GM23248 (cell line): ENCODE results near the gene SLC37A1. TPM values are rescaled to one million over a fixed set of nuclear protein-coding genes. Genes with fewer than 3 reads are reported as not detected.

Source experiments
- DNase-seq: peaks from one replicate; pipeline ENCODE4 v3.0.0-alpha.2; 2015
- H2AFZ ChIP-seq: fragments of 200-600 bp; sonication (generic); 2 replicates; pipeline ENCODE4 v1.6.1; 2016; ENCODE audit warnings: antibody characterized with exemption
- H3F3A ChIP-seq: fragments of 200-600 bp; sonication (generic); 2 replicates; pipeline ENCODE4 v1.6.1; 2016; ENCODE audit warnings: mild to moderate bottlenecking, antibody characterized with exemption, mixed run types; ENCODE audit not compliant: insufficient read depth
- H3K27ac ChIP-seq: fragments of 200-600 bp; sonication (generic); 2 replicates; pipeline ENCODE4 v1.5.1; 2016; ENCODE audit warnings: mild to moderate bottlenecking
- H3K27me3 ChIP-seq: fragments of 200-600 bp; sonication (generic); replicated peaks from 2 replicates; pipeline ENCODE4 v1.6.1; 2016; ENCODE audit warnings: mild to moderate bottlenecking; ENCODE audit not compliant: insufficient read depth
- H3K36me3 ChIP-seq: fragments of 200-600 bp; sonication (generic); 2 replicates; pipeline ENCODE4 v1.6.1; 2016; ENCODE audit warnings: low read depth, mild to moderate bottlenecking
- H3K4me1 ChIP-seq: fragments of 200-600 bp; sonication (generic); 2 replicates; pipeline ENCODE4 v1.6.1; 2016; ENCODE audit warnings: mild to moderate bottlenecking; ENCODE audit not compliant: insufficient read depth
- H3K4me2 ChIP-seq: fragments of 200-600 bp; sonication (generic); one replicate; pipeline ENCODE4 v1.6.1; 2016; ENCODE audit warnings: mild to moderate bottlenecking; ENCODE audit not compliant: unreplicated experiment
- H3K4me3 ChIP-seq: fragments of 200-600 bp; sonication (generic); 2 replicates; pipeline ENCODE4 v1.5.1; 2016; ENCODE audit warnings: mild to moderate bottlenecking
- H3K79me2 ChIP-seq: fragments of 200-600 bp; sonication (generic); 2 replicates; pipeline ENCODE4 v1.6.1; 2016; ENCODE audit warnings: mild to moderate bottlenecking; ENCODE audit not compliant: insufficient read depth
- H3K9ac ChIP-seq: fragments of 200-600 bp; sonication (generic); 2 replicates; pipeline ENCODE4 v1.6.1; 2016; ENCODE audit warnings: mild to moderate bottlenecking
- H3K9me2 ChIP-seq: fragments of 200-600 bp; sonication (generic); 2 replicates; pipeline ENCODE4 v1.6.1; 2016; ENCODE audit warnings: mixed run types, mild to moderate bottlenecking, moderate library complexity; ENCODE audit not compliant: insufficient read depth
- H3K9me3 ChIP-seq: fragments of 200-600 bp; sonication (generic); one replicate; pipeline ENCODE4 v1.6.1; 2017; ENCODE audit warnings: low read depth
- H4K20me1 ChIP-seq: fragments of 200-600 bp; sonication (generic); 2 replicates; pipeline ENCODE4 v1.6.0; 2016; ENCODE audit not compliant: insufficient read depth
- EZH2 ChIP-seq: fragments of 200-600 bp; sonication (generic); IDR thresholded peaks from 2 replicates; pipeline ENCODE4 v1.6.1; 2018; ENCODE audit warnings: antibody characterized with exemption, mild to moderate bottlenecking; ENCODE audit not compliant: insufficient read depth, poor library complexity, severe bottlenecking
- EZH2phosphoT487 ChIP-seq: fragments of 200-600 bp; sonication (generic); IDR thresholded peaks from 2 replicates; pipeline ENCODE4 v1.6.1; 2018; ENCODE audit warnings: antibody characterized with exemption, moderate library complexity, mild to moderate bottlenecking, low read depth; ENCODE audit not compliant: insufficient read depth
- WGBS, 2 experiments: methylation state at CpG; one replicate each; pipeline ENCODE4 v1.1.6; 2015 to 2017; ENCODE audit warnings: low lambda C conversion rate in 2 of 2, low coverage in 1 of 2; ENCODE audit errors: missing lambda C conversion rate in 2 of 2; 5-methylcytosine and 5-hydroxymethylcytosine counted together
- in situ Hi-C: fragments of 300-500 bp; cut with MboI; formaldehyde crosslinking; loops from 2 replicates; pipeline ENCODE4 v1.15.0; 2020
- polyA plus RNA-seq: library from polyadenylated mRNA; unstranded; fragments of >200 nt; fragmentation: Nextera tagmentation; extraction: Ambion mirVana; gene quantifications from 2 replicates; pipeline ENCODE4 v1.2.1, GENCODE V29; 2016
- total RNA-seq: library from RNA; depleted of rRNA; stranded (reverse); fragments of >200 nt; shearing (Covaris generic); gene quantifications from 2 replicates; pipeline ENCODE4 v1.2.3, GENCODE V29; 2014

Gene SLC37A1
- total and polyA plus RNA-seq, 2 experiments from 2014 or later = not detected

DNA sequence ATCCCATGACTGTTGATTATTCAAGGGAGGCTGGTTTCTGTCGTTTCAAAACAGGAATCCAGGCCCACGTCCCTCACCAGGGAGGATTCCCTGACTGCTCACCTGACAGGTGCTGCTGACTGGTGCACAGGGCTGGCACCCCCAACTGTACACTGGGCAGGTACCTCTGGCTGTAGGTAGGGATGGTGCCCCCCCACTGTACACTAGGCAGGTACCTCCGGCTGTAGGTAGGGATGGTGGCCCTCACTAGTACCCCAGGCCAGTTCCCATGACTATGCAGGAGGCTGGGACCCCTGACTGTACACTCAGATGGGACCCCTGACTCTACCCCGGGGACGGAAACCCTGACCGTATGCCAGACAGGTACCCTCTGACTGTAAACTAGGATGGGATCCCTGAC, 106.2 kb downstream of the SLC37A1 start:
- Histone ChIP-seq H3K9ac (no peak overlapping the region), H3K79me2 (no peaks in the 10 kb centered on the region), H3K9me3 (no peaks in the 10 kb centered on the region), H3K27ac (no peak overlapping the region), H3K4me2 (no peak overlapping the region), H2AFZ (no peak overlapping the region), H3K36me3 (no peaks in the 10 kb centered on the region), H3K27me3 (peaks cover 64% of the 10 kb centered on the region), H3K4me1 (no peaks in the 10 kb centered on the region), H3K9me2 (no peaks in the 10 kb centered on the region), H3K4me3 (no peak overlapping the region), H3F3A (no peaks in the 10 kb centered on the region), H4K20me1 (no peaks in the 10 kb centered on the region)
- no peak for TF ChIP-seq EZH2phosphoT487
- no peak for TF ChIP-seq EZH2
- 62 to 64% methylated on average over 6 of the region's 6 CpGs for WGBS, 2 experiments
- in situ Hi-C loops = no loop called here
- DNase-seq = no peak

GRCh38 chr21:42621166-42621818, 107.6 kb downstream of the SLC37A1 start:
- Histone ChIP-seq H3K4me1 (no peaks in the 10 kb centered on the region), H3K9me3 (no peaks in the 10 kb centered on the region), H3K4me2 (no peak overlapping the region), H3K36me3 (no peaks in the 10 kb centered on the region), H2AFZ (no peak overlapping the region), H3K9ac (no peak overlapping the region), H3K9me2 (no peaks in the 10 kb centered on the region), H3K79me2 (no peaks in the 10 kb centered on the region), H4K20me1 (no peaks in the 10 kb centered on the region), H3K4me3 (no peak overlapping the region), H3K27me3 (peaks cover 77% of the 10 kb centered on the region), H3F3A (no peaks in the 10 kb centered on the region), H3K27ac (no peak overlapping the region)
- WGBS, 2 experiments = 56 to 61% methylated on average over 15 of the region's 15 CpGs
- in situ Hi-C loops = no loop called here
- no peak for TF ChIP-seq EZH2
- no peak for TF ChIP-seq EZH2phosphoT487
- no peak for DNase-seq

- WGBS, 2 experiments = 28% methylated on average over 9 of the region's 9 CpGs
- in situ Hi-C loops = no loop called here
Observed at GRCh38 chr21:42621819-42622177, 108.1 kb downstream of the SLC37A1 start.

DNA sequence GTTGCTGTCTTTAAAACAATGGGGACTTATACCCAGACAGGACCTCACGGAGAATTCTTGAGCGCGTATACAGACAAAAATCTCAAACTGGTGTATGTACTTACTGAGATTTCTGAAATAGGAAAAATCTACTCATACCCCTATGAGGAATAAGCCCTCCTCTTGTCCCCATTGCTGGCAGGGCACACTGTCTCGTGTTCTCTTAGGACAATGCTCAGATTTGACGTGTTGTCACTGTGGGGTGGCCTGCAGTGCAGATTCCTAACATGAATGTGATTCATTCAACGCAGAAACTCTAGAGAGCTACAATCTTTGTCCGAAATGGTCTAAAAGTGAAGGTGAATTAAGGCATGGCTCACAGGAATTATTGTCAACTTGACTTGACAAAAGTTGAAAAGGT, 108.6 kb downstream of the SLC37A1 start:
- DNase-seq = no peak
- Histone ChIP-seq H3K4me2 (no peak overlapping the region), H3K4me1 (no peaks in the 10 kb centered on the region), H3K9me3 (no peaks in the 10 kb centered on the region), H3K9ac (no peak overlapping the region), H3K27me3 (peaks cover 76% of the 10 kb centered on the region), H3K9me2 (no peaks in the 10 kb centered on the region), H2AFZ (no peak overlapping the region), H3F3A (no peaks in the 10 kb centered on the region), H3K27ac (no peak overlapping the region), H4K20me1 (no peaks in the 10 kb centered on the region), H3K36me3 (no peaks in the 10 kb centered on the region), H3K79me2 (no peaks in the 10 kb centered on the region), H3K4me3 (no peak overlapping the region)
- WGBS, 2 experiments = 58 to 60% methylated on average over 7 of the region's 7 CpGs
- in situ Hi-C loops = no loop called here
- TF ChIP-seq EZH2 (no peak), EZH2phosphoT487 (no peak)

More at GRCh38 chr21:42621819-42622177, 108.1 kb downstream of the SLC37A1 start:
- Histone ChIP-seq H4K20me1 (no peaks in the 10 kb centered on the region), H3K9ac (no peak overlapping the region), H3K4me2 (no peak overlapping the region), H3K9me2 (no peaks in the 10 kb centered on the region), H3K9me3 (no peaks in the 10 kb centered on the region), H3K79me2 (no peaks in the 10 kb centered on the region), H2AFZ (no peak overlapping the region), H3K27ac (no peak overlapping the region), H3K4me3 (no peak overlapping the region), H3K27me3 (peaks cover 74% of the 10 kb centered on the region), H3F3A (no peaks in the 10 kb centered on the region), H3K36me3 (no peaks in the 10 kb centered on the region), H3K4me1 (no peaks in the 10 kb centered on the region)
- TF ChIP-seq EZH2phosphoT487 = no peak
- no peak for DNase-seq

GRCh38 chr21:42623694-42624093, 110.0 kb downstream of the SLC37A1 start:
- no peak overlapping the region for H3K27ac ChIP-seq
- peaks cover 69% of the 10 kb centered on the region for H3K27me3 ChIP-seq
- H3F3A ChIP-seq = no peaks in the 10 kb centered on the region
- WGBS, 2 experiments = 35 to 37% methylated on average over 7 of the region's 7 CpGs
- no peak overlapping the region for H3K4me2 ChIP-seq
- H3K4me3 ChIP-seq = no peak overlapping the region
- no peaks in the 10 kb centered on the region for H3K36me3 ChIP-seq
- in situ Hi-C loops = no loop called here
- H3K9me3 ChIP-seq = no peaks in the 10 kb centered on the region
- H3K4me1 ChIP-seq = no peaks in the 10 kb centered on the region
- no peaks in the 10 kb centered on the region for H3K9me2 ChIP-seq
- DNase-seq = no peak
- no peaks in the 10 kb centered on the region for H3K79me2 ChIP-seq
- H4K20me1 ChIP-seq = no peaks in the 10 kb centered on the region
- TF ChIP-seq EZH2 (no peak), EZH2phosphoT487 (no peak)
- H2AFZ ChIP-seq = no peak overlapping the region
- no peak overlapping the region for H3K9ac ChIP-seq
